NCI-H1048 (cell line): ENCODE data around the gene TANGO2.

ENCODE experiments used
- DNase-seq: peaks from one replicate; lab custom pipeline; 2025; lab: John Stamatoyannopoulos, UW

TANGO2 gene

GRCh38 chr22:20087319-20088262 is 66.7 kb downstream of the TANGO2 start:
- no peak for DNase-seq

GRCh38 chr22:20088263-20088648 is 67.3 kb downstream of the TANGO2 start:
- DNase-seq, result no peak

- no peak for DNase-seq
These were observed 68.5 kb downstream of the TANGO2 start for GRCh38 chr22:20089226-20089976.

- DNase-seq, result no peak
These were observed 69.2 kb downstream of the TANGO2 start for GRCh38 chr22:20089977-20090729.

- no peak for DNase-seq
These were observed 69.9 kb downstream of the TANGO2 start for GRCh38 chr22:20090730-20091240.

- DNase-seq, result no peak
These were observed 71.0 kb downstream of the TANGO2 start for GRCh38 chr22:20091690-20092476.

- no peak for DNase-seq
These were observed 71.6 kb downstream of the TANGO2 start for GRCh38 chr22:20092477-20092854.

- DNase-seq, result no peak
These were observed 72.7 kb downstream of the TANGO2 start for GRCh38 chr22:20093418-20094196.

- DNase-seq, result no peak
These were observed 73.4 kb downstream of the TANGO2 start for GRCh38 chr22:20094197-20094807.

GRCh38 chr22:20095521-20095920 is 74.6 kb downstream of the TANGO2 start:
- no peak for DNase-seq

GRCh38 chr22:20096574-20097420 is 75.9 kb downstream of the TANGO2 start:
- no peak for DNase-seq

- DNase-seq, result no peak
These were observed 78.3 kb downstream of the TANGO2 start for GRCh38 chr22:20099099-20099711.

- DNase-seq, result no peak
These were observed 80.7 kb downstream of the TANGO2 start for GRCh38 chr22:20101638-20102037.

GRCh38 chr22:20102203-20102780 is 81.4 kb downstream of the TANGO2 start:
- DNase-seq, result no peak

- DNase-seq, result no peak
These were observed 84.7 kb downstream of the TANGO2 start for GRCh38 chr22:20105456-20106204.

GRCh38 chr22:20106205-20106848 is 85.4 kb downstream of the TANGO2 start:
- DNase-seq, result no peak

- no peak for DNase-seq
These were observed 85.9 kb downstream of the TANGO2 start for GRCh38 chr22:20106849-20107237.
